Esophagus squamous epithelium (tissue), 5 donors: Measurements from ENCODE around the gene ATRNL1. TPM values are rescaled to one million over a fixed set of nuclear protein-coding genes. Genes with fewer than 3 reads are reported as not detected.

ENCODE experiments used
- DNase-seq: peaks from one replicate; lab custom pipeline; 2025; lab: John Stamatoyannopoulos, UW
- H3K27ac ChIP-seq, 4 donors: fragments of 200-600 bp; sonication (generic); one replicate each; pipeline ENCODE4 v1.5.1; 2016 to 2019; ENCODE audit warnings: mild to moderate bottlenecking in 1 of 4
- H3K27me3 ChIP-seq, 4 donors: fragments of 200-600 bp; sonication (generic); 1 replicate in 3 of 4; 2 replicates in 1 of 4; pipeline versions ENCODE4 v1.5.1 to v1.6.0; 2017 to 2021; ENCODE audit warnings: antibody characterized with exemption in 1 of 4
- H3K36me3 ChIP-seq, 3 donors: fragments of 200-600 bp; sonication (generic); one replicate each; pipeline ENCODE4 v1.5.1; 2016 to 2019
- H3K4me1 ChIP-seq, 3 donors: fragments of 200-600 bp; sonication (generic); one replicate each; pipeline ENCODE4 v1.5.1; 2017 to 2019
- H3K4me3 ChIP-seq, 4 donors: fragments of 200-600 bp; sonication (generic); 1 replicate in 3 of 4; 2 replicates in 1 of 4; pipeline ENCODE4 v1.5.1; 2016 to 2019; ENCODE audit warnings: mild to moderate bottlenecking in 2 of 4, moderate library complexity in 1 of 4
- H3K9me3 ChIP-seq, 3 donors: fragments of 200-600 bp; sonication (generic); one replicate each; pipeline ENCODE4 v1.5.1; 2016 to 2019
- CTCF ChIP-seq, 6 experiments: fragments of 450-650 bp in 4 of 6; fragments of 200-600 bp in 2 of 6; sonication (generic) in 2 of 6; IDR thresholded peaks; one replicate each; pipeline ENCODE4 v1.5.1; 2016 to 2019; ENCODE audit warnings: antibody characterized with exemption in 6 of 6, mild to moderate bottlenecking in 4 of 6, moderate library complexity in 4 of 6
- POLR2A ChIP-seq, 4 donors: fragments of 450-650 bp; IDR thresholded peaks; one replicate each; pipeline ENCODE4 v1.6.1; 2017; ENCODE audit warnings: antibody characterized with exemption in 4 of 4, mild to moderate bottlenecking in 4 of 4, moderate library complexity in 3 of 4
- WGBS, 2 donors: methylation state at CpG; one replicate each; pipeline ENCODE4 v1.1.5; 2018; 5-methylcytosine and 5-hydroxymethylcytosine counted together
- intact Hi-C: fragments of 100-400 bp; cut with DNase I; formaldehyde crosslinking; loops from one replicate; pipeline ENCODE4 v1.15.0; 2022
- total RNA-seq, 4 donors: library from RNA; depleted of rRNA; stranded (reverse); fragments of >200 nt; gene quantifications; one replicate each; pipeline ENCODE4 v1.1.0, GENCODE V29; 2016
- donor health status: DM: yes; HTN: yes; CAD: no.

The ATRNL1 gene
- total RNA-seq, 4 donors from 2014 or later = 0.64 to 15.1 (median 2.6) TPM

DNA sequence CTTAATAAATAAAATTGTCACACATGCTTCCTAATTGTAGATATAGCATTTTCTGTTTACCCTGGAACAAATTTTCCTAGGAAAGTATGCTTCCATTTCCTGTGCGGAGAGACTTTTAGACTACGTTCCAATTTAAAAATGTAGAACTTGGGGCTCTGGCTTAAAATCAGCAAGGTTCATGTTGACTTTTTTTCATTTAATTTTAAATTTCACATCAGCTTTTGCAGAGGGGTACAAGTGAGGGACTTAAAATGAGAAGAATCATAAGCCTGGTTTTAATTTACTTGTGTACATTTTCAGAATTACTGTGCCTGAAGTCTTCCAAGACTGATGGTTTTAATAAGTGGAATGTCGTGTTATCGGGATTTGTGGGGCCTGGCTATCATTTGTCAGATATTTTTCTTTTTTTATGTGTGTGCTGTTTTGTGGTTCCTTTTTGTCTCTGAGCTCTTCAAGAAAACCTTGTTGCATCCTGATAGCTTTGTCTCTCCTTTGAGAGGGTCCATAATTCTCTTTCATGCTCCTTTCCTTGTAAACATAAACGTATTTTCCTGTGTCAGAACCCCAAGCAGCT, 8.8 kb upstream of the ATRNL1 start:
- TF ChIP-seq CTCF (IDR thresholded peaks at IDR 0.05) (no peak), POLR2A (IDR thresholded peaks at IDR 0.05) (no peak)
- intact Hi-C loops = no loop called here
- Histone ChIP-seq H3K36me3 (no peaks in the 10 kb centered on the region), H3K4me3 (no peak overlapping the region), H3K27me3 (peaks cover 0 to 8% (median 0%) of the 10 kb centered on the region in 4 donors), H3K4me1 (no peaks in the 10 kb centered on the region), H3K27ac (no peak overlapping the region), H3K9me3 (peaks cover 0 to 6% (median 0%) of the 10 kb centered on the region in 3 donors)
- DNase-seq = no peak
- WGBS, 2 donors = 57 to 67% methylated on average over 5 of the region's 5 CpGs

GRCh38 chr10:115091161-115091560, 2.0 kb upstream of the ATRNL1 start:
- intact Hi-C loops = no loop called here
- H3K27me3 ChIP-seq = peaks cover 0 to 53% (median 0%) of the 10 kb centered on the region in 4 donors
- 61 to 72% methylated on average over 4 to 6 of the region's 6 CpGs for WGBS, 2 donors
- TF ChIP-seq POLR2A (IDR thresholded peaks at IDR 0.05) (no peak), CTCF (IDR thresholded peaks at IDR 0.05) (no peak)
- no peak for DNase-seq
- no peak overlapping the region for H3K4me3 ChIP-seq
- H3K36me3 ChIP-seq = no peaks in the 10 kb centered on the region
- peaks cover 0 to 6% (median 0%) of the 10 kb centered on the region in 3 donors for H3K9me3 ChIP-seq
- peaks cover 3 to 31% (median 8%) of the 10 kb centered on the region in 3 donors for H3K4me1 ChIP-seq
- no peak overlapping the region for H3K27ac ChIP-seq

GRCh38 chr10:115092258-115092554, 959 bp upstream of the ATRNL1 start:
- TF ChIP-seq CTCF (IDR thresholded peaks at IDR 0.05) (no peak), POLR2A (IDR thresholded peaks at IDR 0.05) (no peak)
- H3K4me3 ChIP-seq = peak overlapping the region; percentile 53 to 83 (median 62)
- no peaks in the 10 kb centered on the region for H3K36me3 ChIP-seq
- peaks cover 0 to 62% (median 0%) of the 10 kb centered on the region in 4 donors for H3K27me3 ChIP-seq
- H3K9me3 ChIP-seq = peaks cover 0 to 3% (median 0%) of the 10 kb centered on the region in 3 donors
- H3K4me1 ChIP-seq = peaks cover 3 to 31% (median 8%) of the 10 kb centered on the region in 3 donors
- intact Hi-C loops = no loop called here
- peak overlapping the region in 2 of 4 donors; percentile 9 to 82 for H3K27ac ChIP-seq
- 3 to 9% methylated on average over 6 to 10 of the region's 10 CpGs for whole genome bisulfite sequencing, 2 donors
- no peak for DNase-seq

- TF ChIP-seq POLR2A (IDR thresholded peaks at IDR 0.05) = no peak
- no peak for TF ChIP-seq CTCF (IDR thresholded peaks at IDR 0.05)
- peak overlapping the region; percentile 9 to 82 (median 71) for H3K27ac ChIP-seq
- DNase-seq = no peak
- H3K4me1 ChIP-seq = peaks cover 3 to 31% (median 8%) of the 10 kb centered on the region in 3 donors
- peak overlapping the region; percentile 53 to 83 (median 62) for H3K4me3 ChIP-seq
- 0% methylated on average over 22 of the region's 75 CpGs; no CpG with 5 or more reads in 1 of the 2 donors for WGBS, 2 donors
- no peaks in the 10 kb centered on the region for H3K36me3 ChIP-seq
- no peaks in the 10 kb centered on the region for H3K9me3 ChIP-seq
- peaks cover 0 to 67% (median 0%) of the 10 kb centered on the region in 4 donors for H3K27me3 ChIP-seq
- intact Hi-C loops = no loop called here
These were observed 445 bp upstream of the ATRNL1 start for GRCh38 chr10:115092555-115093285.

GRCh38 chr10:115093776-115094408, 727 bp downstream of the ATRNL1 start:
- Histone ChIP-seq H3K4me3 (peak overlapping the region; percentile 53 to 83 (median 62)), H3K27ac (peak overlapping the region in 3 of 4 donors; percentile 67 to 82 (median 80)), H3K36me3 (no peaks in the 10 kb centered on the region), H3K4me1 (peaks cover 3 to 31% (median 8%) of the 10 kb centered on the region in 3 donors), H3K9me3 (no peaks in the 10 kb centered on the region), H3K27me3 (peaks cover 0 to 67% (median 0%) of the 10 kb centered on the region in 4 donors)
- 4 to 8% methylated on average over 6 to 8 of the region's 61 CpGs for whole genome bisulfite sequencing, 2 donors
- DNase-seq = no peak
- no peak for TF ChIP-seq POLR2A (IDR thresholded peaks at IDR 0.05)
- peak in 2 of 6 experiments; percentile 6 to 20 for TF ChIP-seq CTCF (IDR thresholded peaks at IDR 0.05)
- intact Hi-C loops = no loop called here
